Measurements from ENCODE around the gene PTH1R.
A peak's percentile ranks its signal among the peaks of the same experiment; 100 is the strongest.

DNA sequence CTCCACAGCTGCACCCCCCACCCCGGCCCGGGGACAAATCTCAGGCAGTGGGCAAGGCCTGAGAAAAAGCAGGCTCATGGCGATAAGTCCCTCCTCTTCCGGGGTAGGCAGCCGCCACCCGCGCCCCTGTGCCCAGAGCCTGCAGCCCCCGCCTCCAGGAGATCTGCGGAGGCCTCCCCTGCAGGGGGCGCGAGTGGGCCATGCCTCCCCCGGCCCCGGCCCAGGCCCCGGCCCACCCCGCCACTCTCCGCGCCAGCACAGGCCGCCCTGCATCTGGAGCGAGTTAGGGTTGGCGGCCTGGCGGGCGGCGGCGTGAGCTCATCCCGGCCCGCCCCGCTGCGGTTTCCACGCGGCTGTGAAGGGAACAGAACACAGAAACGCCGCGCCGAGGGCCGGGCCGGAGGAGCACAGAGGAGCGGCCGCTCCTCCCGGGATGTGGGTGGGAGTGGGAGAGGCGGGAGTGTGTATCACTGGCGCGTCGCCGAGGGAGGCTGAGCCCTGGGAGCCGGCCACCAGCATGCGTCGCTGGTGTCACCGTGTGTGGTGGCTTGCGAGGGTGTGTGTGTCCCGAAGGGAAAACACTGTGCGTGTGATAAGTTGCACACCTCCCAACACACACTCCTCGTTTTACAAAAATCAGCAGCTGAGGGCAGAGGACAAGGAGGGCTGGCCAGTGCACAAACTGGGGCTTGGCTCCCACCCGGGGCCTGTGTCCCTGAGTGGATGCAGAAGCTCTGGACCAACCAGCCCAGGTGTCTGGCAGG, 31.5 kb upstream of the PTH1R start:
- TF ChIP-seq, protein P1, sequence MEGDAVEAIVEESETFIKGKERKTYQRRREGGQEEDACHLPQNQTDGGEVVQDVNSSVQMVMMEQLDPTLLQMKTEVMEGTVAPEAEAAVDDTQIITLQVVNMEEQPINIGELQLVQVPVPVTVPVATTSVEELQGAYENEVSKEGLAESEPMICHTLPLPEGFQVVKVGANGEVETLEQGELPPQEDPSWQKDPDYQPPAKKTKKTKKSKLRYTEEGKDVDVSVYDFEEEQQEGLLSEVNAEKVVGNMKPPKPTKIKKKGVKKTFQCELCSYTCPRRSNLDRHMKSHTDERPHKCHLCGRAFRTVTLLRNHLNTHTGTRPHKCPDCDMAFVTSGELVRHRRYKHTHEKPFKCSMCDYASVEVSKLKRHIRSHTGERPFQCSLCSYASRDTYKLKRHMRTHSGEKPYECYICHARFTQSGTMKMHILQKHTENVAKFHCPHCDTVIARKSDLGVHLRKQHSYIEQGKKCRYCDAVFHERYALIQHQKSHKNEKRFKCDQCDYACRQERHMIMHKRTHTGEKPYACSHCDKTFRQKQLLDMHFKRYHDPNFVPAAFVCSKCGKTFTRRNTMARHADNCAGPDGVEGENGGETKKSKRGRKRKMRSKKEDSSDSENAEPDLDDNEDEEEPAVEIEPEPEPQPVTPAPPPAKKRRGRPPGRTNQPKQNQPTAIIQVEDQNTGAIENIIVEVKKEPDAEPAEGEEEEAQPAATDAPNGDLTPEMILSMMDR (IDR thresholded peaks at IDR 0.05): peak in 2 of 3 experiments; percentile 32 to 74
- peak in 1 of 2 donors; percentile 9 for TF ChIP-seq POLR2A (IDR thresholded peaks at IDR 0.05)

All from vagina (tissue), 2 donors.